Vagina (tissue), 2 donors: Measurements from ENCODE around the gene OAS2.

Experiments
- CTCF ChIP-seq, 3 experiments: fragments of 450-650 bp in 2 of 3; fragments of 200-600 bp in 1 of 3; sonication (generic) in 1 of 3; IDR thresholded peaks; one replicate each; pipeline ENCODE4 v1.5.1; 2017 to 2019; ENCODE audit warnings: antibody characterized with exemption in 3 of 3, mild to moderate bottlenecking in 2 of 3, moderate library complexity in 2 of 3
- POLR2A ChIP-seq, 2 donors: fragments of 450-650 bp; IDR thresholded peaks; one replicate each; pipeline ENCODE4 v1.6.1; 2017; ENCODE audit warnings: antibody characterized with exemption in 2 of 2, mild to moderate bottlenecking in 2 of 2, moderate library complexity in 2 of 2
- POLR2AphosphoS5 ChIP-seq, 2 donors: sonication (generic); formaldehyde crosslinking; IDR thresholded peaks; one replicate each; pipeline ENCODE4 v1.9.0; 2017; ENCODE audit warnings: antibody characterized with exemption in 2 of 2, mild to moderate bottlenecking in 2 of 2, low read depth in 1 of 2; ENCODE audit not compliant: insufficient read depth in 1 of 2

- no peak for TF ChIP-seq CTCF (IDR thresholded peaks at IDR 0.05)
- peak; percentile 17 to 60 for TF ChIP-seq POLR2AphosphoS5 (IDR thresholded peaks at IDR 0.05; ENCODE audit: insufficient read depth in 1 of 2, low read depth in 1 of 2)
- TF ChIP-seq POLR2A (IDR thresholded peaks at IDR 0.05), result no peak
These were observed 62.4 kb downstream of the OAS2 start for GRCh38 chr12:113040722-113041171.
